SK-N-SH (cell line): ENCODE results near the gene PSMB11.

ENCODE experiments used
- CHD2 ChIP-seq: fragments of 150-350 bp; IDR thresholded peaks from 2 replicates; pipeline ENCODE4 v1.6.1; 2018; ENCODE audit warnings: low read length; ENCODE audit not compliant: partially characterized antibody
- FOSL2 ChIP-seq: IDR thresholded peaks from 2 replicates; pipeline ENCODE4 v1.4.0; 2012; ENCODE audit warnings: low read depth, mild to moderate bottlenecking, moderate library complexity, borderline replicate concordance
- NRF1 ChIP-seq: IDR thresholded peaks from 2 replicates; pipeline ENCODE4 v1.6.1; 2012; ENCODE audit warnings: low read depth, mild to moderate bottlenecking, low read length

DNA sequence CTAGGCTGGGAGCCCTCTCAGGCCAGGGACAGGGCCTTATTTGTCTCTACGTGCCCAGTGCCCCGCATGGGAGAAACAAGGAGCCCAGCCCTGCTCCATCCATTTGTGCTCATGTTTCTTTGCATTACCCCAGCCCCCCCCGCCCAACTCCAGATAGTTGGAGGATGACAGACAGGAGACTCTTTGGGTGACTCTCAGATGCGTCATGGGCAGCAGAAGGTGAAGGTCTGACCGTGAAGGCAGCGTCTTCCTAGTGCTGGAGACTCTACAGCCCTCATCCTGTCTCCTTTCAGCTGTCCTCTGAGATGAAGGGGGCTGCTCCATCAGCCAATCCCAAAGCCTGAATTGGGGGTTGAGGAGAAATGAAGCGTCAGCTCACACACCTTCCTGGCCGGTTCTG is 283 bp upstream of the PSMB11 start:
- no peak; the same call in 1 of the 2 replicates for TF ChIP-seq FOSL2
- no peak for TF ChIP-seq CHD2
- no peak for TF ChIP-seq NRF1
